ENCODE results near the gene KIF5B. TPM values are rescaled to one million over a fixed set of nuclear protein-coding genes. Genes with fewer than 3 reads are reported as not detected.
"Not testable (repeated sequence)": the region's sequence is repeated elsewhere in the genome, so short reads cannot be mapped to it uniquely, and the experiment has no call there.

KIF5B gene
- total RNA-seq, 1 experiment from 2014 or later, result 84.4 TPM

DNA sequence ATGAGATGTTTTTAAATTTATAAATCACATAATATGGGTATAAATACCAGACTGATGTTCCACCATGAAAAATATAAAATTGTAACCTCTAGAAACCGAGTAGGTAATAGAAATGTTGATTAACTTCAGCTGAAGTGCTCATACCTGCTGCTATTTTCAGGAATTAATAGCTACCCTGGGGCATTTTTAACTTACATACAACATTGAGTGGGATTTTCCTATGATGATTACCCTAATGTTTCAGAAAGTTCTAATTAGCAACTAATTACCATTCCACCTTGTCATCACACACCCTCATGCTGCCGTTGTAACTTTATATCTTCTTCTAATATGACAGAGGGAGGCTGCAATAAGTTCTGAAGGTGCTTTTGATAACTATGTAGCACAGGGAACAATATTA lies 74.1 kb downstream of the KIF5B start:
- no peaks in the 10 kb centered on the region for H3K36me3 ChIP-seq (ENCODE audit: low read depth, low read length)
- no peak overlapping the region for H3K4me3 ChIP-seq (ENCODE audit: low read length)
- H2AFZ ChIP-seq (ENCODE audit: low read length), result no peak overlapping the region
- ChIA-PET POLR2A (ENCODE audit: unreplicated experiment) (no interaction called here), CTCF (no interaction called here)
- DNase-seq (no peak), ATAC-seq (no peak)
- H3K27ac ChIP-seq (ENCODE audit: low read length), result no peak overlapping the region
- TF ChIP-seq EZH2 (IDR thresholded peaks at IDR 0.05; ENCODE audit: low read length, unreplicated experiment), result no peak
- TF ChIP-seq EZH2phosphoT487 (IDR thresholded peaks at IDR 0.05; ENCODE audit: borderline replicate concordance, low read length), result no peak
- TF ChIP-seq, protein P1, sequence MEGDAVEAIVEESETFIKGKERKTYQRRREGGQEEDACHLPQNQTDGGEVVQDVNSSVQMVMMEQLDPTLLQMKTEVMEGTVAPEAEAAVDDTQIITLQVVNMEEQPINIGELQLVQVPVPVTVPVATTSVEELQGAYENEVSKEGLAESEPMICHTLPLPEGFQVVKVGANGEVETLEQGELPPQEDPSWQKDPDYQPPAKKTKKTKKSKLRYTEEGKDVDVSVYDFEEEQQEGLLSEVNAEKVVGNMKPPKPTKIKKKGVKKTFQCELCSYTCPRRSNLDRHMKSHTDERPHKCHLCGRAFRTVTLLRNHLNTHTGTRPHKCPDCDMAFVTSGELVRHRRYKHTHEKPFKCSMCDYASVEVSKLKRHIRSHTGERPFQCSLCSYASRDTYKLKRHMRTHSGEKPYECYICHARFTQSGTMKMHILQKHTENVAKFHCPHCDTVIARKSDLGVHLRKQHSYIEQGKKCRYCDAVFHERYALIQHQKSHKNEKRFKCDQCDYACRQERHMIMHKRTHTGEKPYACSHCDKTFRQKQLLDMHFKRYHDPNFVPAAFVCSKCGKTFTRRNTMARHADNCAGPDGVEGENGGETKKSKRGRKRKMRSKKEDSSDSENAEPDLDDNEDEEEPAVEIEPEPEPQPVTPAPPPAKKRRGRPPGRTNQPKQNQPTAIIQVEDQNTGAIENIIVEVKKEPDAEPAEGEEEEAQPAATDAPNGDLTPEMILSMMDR (conservative IDR thresholded peaks at IDR 0.05; ENCODE audit: low read depth, low read length), result no peak
- intact Hi-C loops (cut with micrococcal nuclease), result no loop called here
- H4K20me1 ChIP-seq (ENCODE audit: low read length), result no peaks in the 10 kb centered on the region
- no peaks in the 10 kb centered on the region for H3K9me2 ChIP-seq (replicated peaks; ENCODE audit: low read length)
- H3F3A ChIP-seq (ENCODE audit: low read length, unreplicated experiment), result no peaks in the 10 kb centered on the region
- no peak overlapping the region for H3K9ac ChIP-seq (ENCODE audit: low read length)
- peaks cover 11% of the 10 kb centered on the region for H3K4me1 ChIP-seq (ENCODE audit: insufficient read depth, low read length)
- H3K79me2 ChIP-seq (ENCODE audit: low read length), result no peaks in the 10 kb centered on the region
- no peaks in the 10 kb centered on the region for H3K9me3 ChIP-seq (ENCODE audit: low read length)
- no TSS peak for BruUV-seq (replicated peaks)
- no peak overlapping the region for H3K4me2 ChIP-seq (ENCODE audit: low read length)
- no peaks in the 10 kb centered on the region for H3K27me3 ChIP-seq (ENCODE audit: low read length)

DNA sequence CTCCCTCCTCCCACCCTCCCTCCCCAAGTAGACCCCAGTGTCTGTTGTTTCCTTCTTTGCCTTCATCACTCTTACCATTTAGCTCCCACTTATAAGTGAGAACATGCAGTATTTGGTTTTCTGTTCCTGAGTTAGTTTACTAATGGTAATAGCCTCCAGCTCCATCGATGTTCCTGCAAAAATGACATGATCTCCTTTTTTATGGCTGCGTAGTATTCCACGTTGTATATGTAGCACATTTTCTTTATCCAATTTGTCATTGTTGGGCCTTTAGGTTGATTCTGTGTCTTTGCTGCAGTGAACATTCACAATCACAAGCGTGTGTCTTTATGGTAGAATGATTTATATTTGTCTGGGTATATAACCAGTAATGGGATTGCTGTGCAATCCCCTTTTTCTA lies 75.8 kb downstream of the KIF5B start:
- DNase-seq (no peak), ATAC-seq (no peak)
- intact Hi-C loops (cut with micrococcal nuclease), result no loop called here
- Histone ChIP-seq H3K79me2 (ENCODE audit: low read length) (no peaks in the 10 kb centered on the region), H3K4me3 (ENCODE audit: low read length) (no peak overlapping the region), H3K27me3 (ENCODE audit: low read length) (no peaks in the 10 kb centered on the region), H2AFZ (ENCODE audit: low read length) (no peak overlapping the region), H3K36me3 (ENCODE audit: low read depth, low read length) (no peaks in the 10 kb centered on the region), H3K4me2 (ENCODE audit: low read length) (no peak overlapping the region), H3K9ac (ENCODE audit: low read length) (no peak overlapping the region), H4K20me1 (ENCODE audit: low read length) (no peaks in the 10 kb centered on the region), H3K4me1 (ENCODE audit: insufficient read depth, low read length) (peaks cover 11% of the 10 kb centered on the region), H3K27ac (ENCODE audit: low read length) (no peak overlapping the region), H3F3A (ENCODE audit: low read length, unreplicated experiment) (no peaks in the 10 kb centered on the region), H3K9me3 (ENCODE audit: low read length) (no peaks in the 10 kb centered on the region), H3K9me2 (replicated peaks; ENCODE audit: low read length) (no peaks in the 10 kb centered on the region)
- no TSS peak for BruUV-seq (replicated peaks)
- TF ChIP-seq, protein P1 (conservative IDR thresholded peaks at IDR 0.05; ENCODE audit: low read depth, low read length), result no peak
- ChIA-PET CTCF (no interaction called here), POLR2A (ENCODE audit: unreplicated experiment) (no interaction called here)

DNA sequence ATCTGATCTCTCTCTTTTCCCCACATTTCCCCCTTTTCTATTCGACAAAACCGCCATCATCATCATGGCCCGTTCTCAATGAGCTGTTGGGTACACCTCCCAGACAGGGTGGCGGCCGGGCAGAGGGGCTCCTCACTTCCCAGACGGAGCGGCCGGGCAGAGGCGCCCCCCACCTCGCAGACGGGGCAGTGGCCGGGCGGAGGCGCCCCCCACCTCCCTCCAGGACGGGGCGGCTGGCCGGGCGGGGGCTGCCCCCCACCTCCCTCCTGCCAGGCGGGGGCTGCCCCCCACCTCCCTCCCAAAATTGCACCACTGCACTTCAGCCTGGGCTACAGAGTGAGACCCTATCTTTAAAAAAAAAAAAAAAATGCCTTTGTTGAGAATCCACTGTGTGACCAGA lies 77.2 kb downstream of the KIF5B start:
- H3K4me1 ChIP-seq (ENCODE audit: insufficient read depth, low read length), result peaks cover 11% of the 10 kb centered on the region
- H3K4me3 ChIP-seq (ENCODE audit: low read length); H4K20me1 ChIP-seq (ENCODE audit: low read length); H3F3A ChIP-seq (ENCODE audit: low read length, unreplicated experiment); CTCF ChIA-PET; H3K9me3 ChIP-seq (ENCODE audit: low read length); H3K27me3 ChIP-seq (ENCODE audit: low read length); POLR2A ChIA-PET (ENCODE audit: unreplicated experiment); H3K9me2 ChIP-seq (replicated peaks; ENCODE audit: low read length); H3K79me2 ChIP-seq (ENCODE audit: low read length); H3K9ac ChIP-seq (ENCODE audit: low read length); intact Hi-C loops (cut with micrococcal nuclease); DNase-seq; H2AFZ ChIP-seq (ENCODE audit: low read length); H3K4me2 ChIP-seq (ENCODE audit: low read length); H3K27ac ChIP-seq (ENCODE audit: low read length); BruUV-seq (replicated peaks); H3K36me3 ChIP-seq (ENCODE audit: low read depth, low read length); ATAC-seq: not testable (repeated sequence)

Data from PC-3 (cell line).